Nephron (organoid): Measurements from ENCODE around the gene CTNND2.

Source experiments
- H3K27ac Mint-ChIP-seq, 3 experiments: 2 replicates each; pipeline ENCODE4 v1.8.0; 2020; ENCODE audit warnings: mixed read lengths in 3 of 3, mild to moderate bottlenecking in 2 of 3, moderate library complexity in 1 of 3
- H3K27me3 Mint-ChIP-seq: 2 replicates; pipeline ENCODE4 v1.8.0; 2021; ENCODE audit warnings: low read depth, mild to moderate bottlenecking, moderate library complexity, mixed read lengths
- H3K36me3 Mint-ChIP-seq: 2 replicates; pipeline ENCODE4 v1.8.0; 2020; ENCODE audit warnings: low read depth, mixed read lengths
- H3K4me1 Mint-ChIP-seq: 2 replicates; pipeline ENCODE4 v1.8.0; 2020; ENCODE audit warnings: mixed read lengths
- H3K4me3 Mint-ChIP-seq, 3 experiments: 2 replicates each; pipeline ENCODE4 v1.8.0; 2020; ENCODE audit warnings: mild to moderate bottlenecking in 3 of 3, mixed read lengths in 3 of 3, moderate library complexity in 2 of 3
- H3K9me3 Mint-ChIP-seq: 2 replicates; pipeline ENCODE4 v1.8.0; 2020; ENCODE audit warnings: mixed read lengths
- CTCF ChIP-seq, 3 experiments: fragments of 200-600 bp; sonication (generic); IDR thresholded peaks; one replicate each; pipeline ENCODE4 v1.5.0; 2021; ENCODE audit warnings: antibody characterized with exemption in 3 of 3; ENCODE audit not compliant: unreplicated experiment in 3 of 3

Gene CTNND2

GRCh38 chr5:11239261-11240015 lies 664.8 kb downstream of the CTNND2 start:
- Mint-ChIP-seq H3K36me3 (no peaks in the 10 kb centered on the region), H3K27me3 (no peaks in the 10 kb centered on the region), H3K9me3 (no peaks in the 10 kb centered on the region), H3K4me1 (no peaks in the 10 kb centered on the region), H3K27ac (no peak overlapping the region), H3K4me3 (no peak overlapping the region)
- TF ChIP-seq CTCF (IDR thresholded peaks at IDR 0.05; ENCODE audit: unreplicated experiment in 3 of 3), result no peak

- Mint-ChIP-seq H3K36me3 (peaks cover 5% of the 10 kb centered on the region), H3K9me3 (peaks cover 20% of the 10 kb centered on the region), H3K4me1 (no peaks in the 10 kb centered on the region), H3K4me3 (no peak overlapping the region), H3K27ac (no peak overlapping the region), H3K27me3 (no peaks in the 10 kb centered on the region)
- no peak for TF ChIP-seq CTCF (IDR thresholded peaks at IDR 0.05; ENCODE audit: unreplicated experiment in 3 of 3)
Measured at GRCh38 chr5:11234501-11234911, 669.7 kb downstream of the CTNND2 start.

GRCh38 chr5:11230890-11231289 lies 673.4 kb downstream of the CTNND2 start:
- Mint-ChIP-seq H3K27ac (no peak overlapping the region), H3K9me3 (peaks cover 20% of the 10 kb centered on the region), H3K4me3 (no peak overlapping the region), H3K4me1 (no peaks in the 10 kb centered on the region), H3K27me3 (no peaks in the 10 kb centered on the region), H3K36me3 (peaks cover 5% of the 10 kb centered on the region)
- TF ChIP-seq CTCF (IDR thresholded peaks at IDR 0.05; ENCODE audit: unreplicated experiment in 3 of 3), result no peak

- H3K27me3 Mint-ChIP-seq, result no peaks in the 10 kb centered on the region
- H3K4me3 Mint-ChIP-seq, result no peak overlapping the region
- TF ChIP-seq CTCF (IDR thresholded peaks at IDR 0.05; ENCODE audit: unreplicated experiment in 3 of 3), result no peak
- H3K27ac Mint-ChIP-seq, result no peak overlapping the region
- H3K4me1 Mint-ChIP-seq, result no peaks in the 10 kb centered on the region
- H3K9me3 Mint-ChIP-seq, result peaks cover 9% of the 10 kb centered on the region
- peaks cover 5% of the 10 kb centered on the region for H3K36me3 Mint-ChIP-seq
Measured at GRCh38 chr5:11227064-11227463, 677.2 kb downstream of the CTNND2 start.

GRCh38 chr5:11224436-11225187 lies 679.6 kb downstream of the CTNND2 start:
- H3K36me3 Mint-ChIP-seq, result no peaks in the 10 kb centered on the region
- no peak overlapping the region for H3K27ac Mint-ChIP-seq
- no peaks in the 10 kb centered on the region for H3K27me3 Mint-ChIP-seq
- no peak for TF ChIP-seq CTCF (IDR thresholded peaks at IDR 0.05; ENCODE audit: unreplicated experiment in 3 of 3)
- no peaks in the 10 kb centered on the region for H3K4me1 Mint-ChIP-seq
- no peak overlapping the region for H3K4me3 Mint-ChIP-seq
- H3K9me3 Mint-ChIP-seq, result no peaks in the 10 kb centered on the region
